Ovary (tissue), 9 donors: ENCODE measurements around the gene LSP1. TPM values are rescaled to one million over a fixed set of nuclear protein-coding genes. Genes with fewer than 3 reads are reported as not detected.

ENCODE experiments used
- DNase-seq, 5 donors: peaks; one replicate each; pipeline ENCODE4 v3.0.0-alpha.2; 2019 to 2020
- H3K27ac ChIP-seq, 2 donors: fragments of 200-600 bp; one replicate each; pipeline versions ENCODE4 v1.5.1 to v1.8.0; 2019 to 2022
- H3K27me3 ChIP-seq: fragments of 200-600 bp; one replicate; pipeline ENCODE4 v1.8.0; 2022
- H3K36me3 ChIP-seq: fragments of 200-600 bp; sonication (generic); one replicate; pipeline ENCODE4 v1.5.1; 2019
- H3K4me1 ChIP-seq: one replicate; pipeline ENCODE4 v1.8.1; 2013; ENCODE audit warnings: mild to moderate bottlenecking, moderate library complexity; ENCODE audit not compliant: insufficient read depth
- H3K4me3 ChIP-seq: fragments of 200-600 bp; sonication (generic); one replicate; pipeline ENCODE4 v1.5.1; 2017
- H3K9me3 ChIP-seq, 2 donors: fragments of 200-600 bp in 1 of 2; sonication (generic) in 1 of 2; one replicate each; pipeline versions ENCODE4 v1.5.1 to v1.8.1; 2013 to 2019; ENCODE audit warnings: mild to moderate bottlenecking in 1 of 2, moderate library complexity in 1 of 2
- CTCF ChIP-seq, 3 donors: fragments of 450-650 bp in 2 of 3; fragments of 200-600 bp in 1 of 3; IDR thresholded peaks; one replicate each; pipeline versions ENCODE4 v1.5.1 to v1.8.0; 2016 to 2022; ENCODE audit warnings: antibody characterized with exemption in 3 of 3, mild to moderate bottlenecking in 1 of 3
- EP300 ChIP-seq: sonication (generic); formaldehyde crosslinking; IDR thresholded peaks from one replicate; pipeline ENCODE4 v1.6.1; 2017; ENCODE audit warnings: antibody characterized with exemption
- POLR2A ChIP-seq: fragments of 450-650 bp; IDR thresholded peaks from one replicate; pipeline ENCODE4 v1.6.1; 2017; ENCODE audit warnings: antibody characterized with exemption, mild to moderate bottlenecking, moderate library complexity
- WGBS, 3 donors: extraction: QIAGEN DNeasy Blood & Tissue Kit in 1 of 3; methylation state at CpG; one replicate each; pipeline versions ENCODE4 v1.1.5 to v1.1.7; 2013 to 2017; 5-methylcytosine and 5-hydroxymethylcytosine counted together
- intact Hi-C, 4 donors: fragments of 100-400 bp; cut with DNase I; formaldehyde crosslinking; loops; one replicate each; pipeline versions ENCODE4 v1.11.0 to v1.15.1; 2022 to 2023
- polyA plus RNA-seq, 2 donors: library from polyadenylated mRNA; stranded (reverse); fragments of 200-250 nt in 1 of 2; fragments of 350-450 nt in 1 of 2; fragmentation: Illumina TruSeq in 1 of 2; extraction: RNeasy Lipid Tissue Mini Kit (QIAGEN cat#74804) in 1 of 2; gene quantifications; one replicate each; pipeline ENCODE4 v1.2.3, GENCODE V29; 2013 to 2014
- total RNA-seq, 7 donors: library from RNA; depleted of rRNA in 2 of 7; stranded (reverse); fragments of >200 nt in 2 of 7; fragmentation: NEBNext Ultra II Directional in 3 of 7; extraction: Animal tissue kit (Norgen Biotek cat#: 25700) in 3 of 7; gene quantifications; one replicate each; pipeline versions ENCODE4 v1.1.0 to v1.2.4, GENCODE V29; 2016 to 2023
- donor health status: DM: no; HTN: no; CAD: no; lungs with moderate emphysema.
- donor health status: DM: no; HTN: no; CAD: no.
- donor health status: Bipolar disorder and iron deficiency.
- donor health status: DM: yes; HTN: yes; CAD: no.
- donor health status: DM: no; HTN: no; CAD: no.
- donor health status: DM: yes; HTN: yes; CAD: no.

Gene LSP1
- total and polyA plus RNA-seq, 9 donors: 3.5 to 22.0 (median 9.0) TPM

GRCh38 chr11:1929621-1930461 lies 77.0 kb downstream of the LSP1 start:
- Histone ChIP-seq H3K9me3 (no peaks in the 10 kb centered on the region), H3K36me3 (no peaks in the 10 kb centered on the region), H3K4me3 (no peak overlapping the region), H3K27me3 (no peaks in the 10 kb centered on the region), H3K27ac (no peak overlapping the region), H3K4me1 (peaks cover 2% of the 10 kb centered on the region)
- WGBS, 3 donors: 82 to 90% (median 85%) methylated on average over 25 of the region's 25 CpGs
- TF ChIP-seq POLR2A (no peak), EP300 (no peak), CTCF (IDR thresholded peaks at IDR 0.05) (no peak)
- intact Hi-C loops: loop anchor here in 2 of 4 donors (10.0 kb wide), 3 partner anchors 215 to 235 kb away; partner anchors contain the start of gene KRTAP5-6 (in 1 of the 2)
- no peak for DNase-seq

- H3K27me3 ChIP-seq: no peaks in the 10 kb centered on the region
- WGBS, 3 donors: 21 to 44% (median 43%) methylated on average over 9 of the region's 9 CpGs
- H3K27ac ChIP-seq: no peak overlapping the region
- intact Hi-C loops: no loop called here
- H3K9me3 ChIP-seq: no peaks in the 10 kb centered on the region
- H3K36me3 ChIP-seq: no peaks in the 10 kb centered on the region
- peaks cover 2% of the 10 kb centered on the region for H3K4me1 ChIP-seq
- TF ChIP-seq EP300 (no peak), POLR2A (no peak), CTCF (IDR thresholded peaks at IDR 0.05) (no peak)
- DNase-seq: no peak
- H3K4me3 ChIP-seq: no peak overlapping the region
Observed at GRCh38 chr11:1930462-1930830, 77.6 kb downstream of the LSP1 start.

GRCh38 chr11:1931341-1932104 lies 78.6 kb downstream of the LSP1 start:
- Histone ChIP-seq H3K27ac (no peak overlapping the region), H3K27me3 (no peaks in the 10 kb centered on the region), H3K36me3 (no peaks in the 10 kb centered on the region), H3K4me3 (no peak overlapping the region), H3K9me3 (no peaks in the 10 kb centered on the region), H3K4me1 (peaks cover 2% of the 10 kb centered on the region)
- intact Hi-C loops: no loop called here
- no peak for DNase-seq
- TF ChIP-seq EP300 (no peak), POLR2A (no peak), CTCF (IDR thresholded peaks at IDR 0.05) (no peak)
- 32 to 38% (median 36%) methylated on average over 18 of the region's 18 CpGs for WGBS, 3 donors

GRCh38 chr11:1932105-1932480 lies 79.2 kb downstream of the LSP1 start:
- H3K27ac ChIP-seq: no peak overlapping the region
- 86 to 94% (median 87%) methylated on average over 11 of the region's 11 CpGs for WGBS, 3 donors
- TF ChIP-seq POLR2A: no peak
- no peak for TF ChIP-seq CTCF (IDR thresholded peaks at IDR 0.05)
- TF ChIP-seq EP300: no peak

More at GRCh38 chr11:1932105-1932480, 79.2 kb downstream of the LSP1 start:
- H3K9me3 ChIP-seq: no peaks in the 10 kb centered on the region
- no peaks in the 10 kb centered on the region for H3K27me3 ChIP-seq
- H3K4me1 ChIP-seq: peaks cover 2% of the 10 kb centered on the region
- H3K4me3 ChIP-seq: no peak overlapping the region
- intact Hi-C loops: no loop called here
- DNase-seq: no peak
- no peaks in the 10 kb centered on the region for H3K36me3 ChIP-seq
